Neural progenitor cell (in vitro differentiated cells): ENCODE results near the gene MORN1.

Source experiments
- CTCF ChIP-seq: fragments of 200-600 bp; sonication (generic); IDR thresholded peaks from 2 replicates; pipeline ENCODE4 v1.5.1; 2017; ENCODE audit warnings: antibody characterized with exemption, mild to moderate bottlenecking
- EZH2phosphoT487 ChIP-seq: fragments of 200-600 bp; sonication (generic); IDR thresholded peaks from 2 replicates; pipeline ENCODE4 v1.6.1; 2017; ENCODE audit warnings: antibody characterized with exemption

DNA sequence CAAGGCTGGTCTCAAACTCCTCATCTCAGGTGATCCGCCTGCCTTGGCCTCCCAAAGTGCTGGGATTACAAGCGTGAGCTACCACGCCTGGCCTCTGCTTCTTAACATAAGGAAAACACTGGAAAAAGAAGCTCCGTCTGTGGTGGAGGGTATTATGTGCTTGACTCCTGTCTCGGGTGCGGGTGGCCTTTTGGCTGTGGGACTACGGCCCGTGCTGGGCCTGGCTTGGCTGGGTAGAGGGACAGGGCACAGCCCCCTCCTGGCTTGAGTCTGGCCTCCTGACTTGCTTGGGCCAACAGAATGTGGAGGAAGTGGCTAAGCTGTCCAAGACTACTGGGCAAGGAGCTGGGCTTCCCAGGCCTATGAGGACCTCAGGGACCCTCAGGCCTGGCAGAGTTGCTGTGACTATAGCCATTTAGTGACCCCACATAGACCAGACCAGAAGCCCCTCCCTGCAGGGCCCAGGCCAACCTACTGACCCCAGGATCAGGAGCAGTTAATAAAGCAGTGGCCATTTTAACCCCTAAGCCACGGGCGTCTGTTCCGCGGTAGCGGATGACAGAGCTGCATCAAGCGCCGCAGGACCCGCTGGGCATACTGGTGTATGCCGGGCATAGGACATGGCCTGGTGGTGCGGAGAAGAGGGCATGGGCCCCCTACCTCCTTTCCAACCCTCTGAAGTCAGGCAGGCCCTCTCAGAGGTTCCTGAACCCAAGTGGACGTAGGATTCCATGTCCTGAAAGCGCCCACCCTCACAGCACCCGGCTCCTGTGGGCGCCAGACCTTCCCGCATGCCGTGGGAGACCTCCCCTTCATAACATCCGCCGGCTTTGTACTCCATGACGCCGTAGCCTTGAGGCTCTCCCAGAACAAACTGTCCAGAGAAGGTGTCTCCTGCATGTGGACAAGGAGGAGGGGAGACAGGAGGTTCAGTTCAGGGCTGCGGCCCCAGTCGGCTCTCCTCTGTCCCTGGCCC is 4.4 kb downstream of the MORN1 start:
- no peak for TF ChIP-seq CTCF
- TF ChIP-seq EZH2phosphoT487, result no peak
